HAP-1 (cell line): Measurements from ENCODE around the gene GPR161.
"Not testable (repeated sequence)": the region's sequence is repeated elsewhere in the genome, so short reads cannot be mapped to it uniquely, and the experiment has no call there.

Experiments
- DNase-seq, 2 experiments: peaks; one replicate each; pipeline ENCODE4 v3.0.0-alpha.2; 2016 to 2020; ENCODE audit warnings: low spot score in 2 of 2
- H3K27me3 ChIP-seq: fragments of 250-450 bp; sonication (Bioruptor Pico); 2 replicates; pipeline ENCODE4 v1.5.1; 2020; ENCODE audit warnings: low read depth, mild to moderate bottlenecking, moderate library complexity
- H3K36me3 ChIP-seq: fragments of 250-450 bp; sonication (Bioruptor Pico); replicated peaks from 2 replicates; pipeline ENCODE4 v1.5.1; 2020; ENCODE audit warnings: mild to moderate bottlenecking
- H3K4me1 ChIP-seq: fragments of 250-450 bp; sonication (Bioruptor Pico); 2 replicates; pipeline ENCODE4 v1.5.1; 2020; ENCODE audit warnings: mild to moderate bottlenecking
- H3K4me3 ChIP-seq: fragments of 250-450 bp; sonication (Bioruptor Pico); 2 replicates; pipeline ENCODE4 v1.5.1; 2020; ENCODE audit warnings: mild to moderate bottlenecking, moderate library complexity
- H3K9me3 ChIP-seq: fragments of 250-450 bp; sonication (Bioruptor Pico); 2 replicates; pipeline ENCODE4 v1.5.1; 2020; ENCODE audit warnings: mild to moderate bottlenecking, moderate library complexity
- in situ Hi-C: fragments of 300-500 bp; cut with MboI; formaldehyde crosslinking; loops from 3 replicates; pipeline ENCODE4 v1.14.3; 2020; ENCODE audit warnings: low sequenced_read_pairs, inconsistent platforms, mixed read lengths

GPR161 gene

GRCh38 chr1:168084396-168085231 is 52.1 kb downstream of the GPR161 start:
- peak in 1 of 2 experiments; percentile 83 for DNase-seq
- Histone ChIP-seq H3K9me3 (no peaks in the 10 kb centered on the region), H3K4me1 (no peaks in the 10 kb centered on the region), H3K36me3 (peaks cover 3% of the 10 kb centered on the region; the same call in 1 of the 2 replicates), H3K27me3 (no peaks in the 10 kb centered on the region), H3K4me3 (no peak overlapping the region)
- in situ Hi-C loops, result no loop called here

- Histone ChIP-seq H3K36me3 (peaks cover 3% of the 10 kb centered on the region; the same call in 1 of the 2 replicates), H3K4me1 (no peaks in the 10 kb centered on the region), H3K9me3 (no peaks in the 10 kb centered on the region), H3K27me3 (no peaks in the 10 kb centered on the region), H3K4me3 (no peak overlapping the region)
- no peak for DNase-seq
- in situ Hi-C loops, result no loop called here
Observed at GRCh38 chr1:168083456-168084325, 53.0 kb downstream of the GPR161 start.

- H3K27me3 ChIP-seq, result no peaks in the 10 kb centered on the region
- in situ Hi-C loops, result no loop called here
- peaks cover 3% of the 10 kb centered on the region; the same call in 1 of the 2 replicates for H3K36me3 ChIP-seq
- H3K4me3 ChIP-seq, result no peak overlapping the region
- no peaks in the 10 kb centered on the region for H3K4me1 ChIP-seq
- peak; percentile 61 to 83 for DNase-seq
- no peaks in the 10 kb centered on the region for H3K9me3 ChIP-seq
Observed at GRCh38 chr1:168082008-168082876, 54.5 kb downstream of the GPR161 start.

GRCh38 chr1:168081373-168082007 is 55.2 kb downstream of the GPR161 start:
- DNase-seq, result no peak
- Histone ChIP-seq H3K4me3 (no peak overlapping the region), H3K9me3 (no peaks in the 10 kb centered on the region), H3K36me3 (peaks cover 3% of the 10 kb centered on the region; the same call in 1 of the 2 replicates), H3K4me1 (no peaks in the 10 kb centered on the region), H3K27me3 (no peaks in the 10 kb centered on the region)
- in situ Hi-C loops, result no loop called here

- no peak for DNase-seq
- Histone ChIP-seq H3K9me3 (no peaks in the 10 kb centered on the region), H3K36me3 (peaks cover 3% of the 10 kb centered on the region; the same call in 1 of the 2 replicates), H3K27me3 (no peaks in the 10 kb centered on the region), H3K4me3 (no peak overlapping the region), H3K4me1 (no peaks in the 10 kb centered on the region)
- in situ Hi-C loops, result no loop called here
Observed at GRCh38 chr1:168079761-168080160, 57.0 kb downstream of the GPR161 start.

- peaks cover 11% of the 10 kb centered on the region for H3K36me3 ChIP-seq
- in situ Hi-C loops, result no loop called here
- H3K4me3 ChIP-seq, result no peak overlapping the region
Observed at GRCh38 chr1:168069384-168069783, 67.3 kb downstream of the GPR161 start.

GRCh38 chr1:168065506-168065905 is 71.2 kb downstream of the GPR161 start:
- no peaks in the 10 kb centered on the region for H3K4me1 ChIP-seq
- no peaks in the 10 kb centered on the region for H3K9me3 ChIP-seq
- no peak overlapping the region for H3K4me3 ChIP-seq
- peaks cover 11% of the 10 kb centered on the region for H3K36me3 ChIP-seq
- in situ Hi-C loops, result no loop called here
- no peak for DNase-seq
- H3K27me3 ChIP-seq, result no peaks in the 10 kb centered on the region

More at GRCh38 chr1:168069384-168069783, 67.3 kb downstream of the GPR161 start:
- H3K27me3 ChIP-seq, result no peaks in the 10 kb centered on the region
- H3K4me1 ChIP-seq, result no peaks in the 10 kb centered on the region
- no peak for DNase-seq
- H3K9me3 ChIP-seq, result no peaks in the 10 kb centered on the region

GRCh38 chr1:168064216-168064615 is 72.5 kb downstream of the GPR161 start:
- Histone ChIP-seq H3K4me3 (no peak overlapping the region), H3K4me1 (no peaks in the 10 kb centered on the region), H3K9me3 (no peaks in the 10 kb centered on the region), H3K27me3 (no peaks in the 10 kb centered on the region), H3K36me3 (peaks cover 8% of the 10 kb centered on the region)
- no peak for DNase-seq
- in situ Hi-C loops, result no loop called here

GRCh38 chr1:168057921-168058320 is 78.8 kb downstream of the GPR161 start:
- no peaks in the 10 kb centered on the region for H3K9me3 ChIP-seq
- no peaks in the 10 kb centered on the region for H3K4me1 ChIP-seq
- no peaks in the 10 kb centered on the region for H3K36me3 ChIP-seq
- no peak overlapping the region for H3K4me3 ChIP-seq
- DNase-seq, result no peak
- in situ Hi-C loops, result no loop called here
- no peaks in the 10 kb centered on the region for H3K27me3 ChIP-seq

- in situ Hi-C loops, result no loop called here
- Histone ChIP-seq H3K4me1 (no peaks in the 10 kb centered on the region), H3K9me3 (no peaks in the 10 kb centered on the region), H3K27me3 (no peaks in the 10 kb centered on the region), H3K36me3 (no peaks in the 10 kb centered on the region), H3K4me3 (no peak overlapping the region)
- DNase-seq, result no peak
Observed at GRCh38 chr1:168057355-168057754, 79.4 kb downstream of the GPR161 start.

- DNase-seq, H3K4me3 ChIP-seq, H3K4me1 ChIP-seq, in situ Hi-C loops, H3K36me3 ChIP-seq, H3K27me3 ChIP-seq, H3K9me3 ChIP-seq: not testable (repeated sequence)
Observed at GRCh38 chr1:168056152-168056551, 80.6 kb downstream of the GPR161 start.

- Histone ChIP-seq H3K4me3 (no peak overlapping the region), H3K27me3 (no peaks in the 10 kb centered on the region), H3K4me1 (peaks cover 10% of the 10 kb centered on the region), H3K36me3 (no peaks in the 10 kb centered on the region), H3K9me3 (no peaks in the 10 kb centered on the region)
- no peak for DNase-seq
- in situ Hi-C loops, result no loop called here
Observed at GRCh38 chr1:168054117-168054516, 82.6 kb downstream of the GPR161 start.

GRCh38 chr1:168053681-168054080 is 83.0 kb downstream of the GPR161 start:
- Histone ChIP-seq H3K36me3 (no peaks in the 10 kb centered on the region), H3K4me1 (peaks cover 10% of the 10 kb centered on the region), H3K27me3 (no peaks in the 10 kb centered on the region), H3K9me3 (no peaks in the 10 kb centered on the region), H3K4me3 (no peak overlapping the region)
- in situ Hi-C loops, result no loop called here
- no peak for DNase-seq
